HepG2 (cell line): ENCODE measurements around the gene COG5. TPM values are rescaled to one million over a fixed set of nuclear protein-coding genes. Genes with fewer than 3 reads are reported as not detected.

Experiments used
- ATAC-seq: fragments of 200-7000 bp; cut with Tn5 transposase; 3 replicates; pipeline ENCODE4 v1.9.1; 2020; ENCODE audit warnings: mild to moderate bottlenecking, moderate library complexity
- BruUV-seq: library from RNA; stranded (reverse); fragments of 400-500 nt; replicated peaks from 2 replicates; lab custom pipeline; 2021; lab: Mats Ljungman, UMichigan
- CTCF ChIA-PET: fragments of 300-600 bp; formaldehyde crosslinking; extraction: SDS; loops from one replicate; lab custom pipeline; 2021; ENCODE audit warnings: low total read pairs, inconsistent platforms, low intra/inter-chr PET ratio; lab: Yijun Ruan, JAX
- POLR2A ChIA-PET: fragments of 350-600 bp; sonication (Branson Sonifier 250); formaldehyde crosslinking; loops from one replicate; lab custom pipeline; 2020; ENCODE audit warnings: antibody characterized with exemption, inconsistent platforms; lab: Yijun Ruan, JAX
- DNase-seq: peaks from one replicate; pipeline ENCODE4 v3.0.0-alpha.2; 2015; ENCODE audit warnings: low spot score
- FAIRE-seq: peaks from 3 replicates; lab custom pipeline; 2011; peaks lifted over from hg19 to GRCh38; lab: Jason Lieb, UNC
- H2AFZ ChIP-seq: one replicate; pipeline ENCODE4 v1.6.1; 2011; ENCODE audit warnings: low read length, inconsistent platforms
- H3K27ac ChIP-seq: fragments of 300-600 bp; 3 replicates; pipeline ENCODE4 v1.8.0; 2011; ENCODE audit warnings: mixed run types, mild to moderate bottlenecking, mixed read lengths, low read length, inconsistent platforms; ENCODE audit not compliant: insufficient read depth; ENCODE audit errors: extremely low read length
- H3K27me3 ChIP-seq, 2 experiments: fragments of 200-600 bp in 1 of 2; 2 replicates in 1 of 2; 3 replicates in 1 of 2; pipeline versions ENCODE4 v1.6.0 to v1.8.0; 2011; ENCODE audit warnings: low read length in 2 of 2, mild to moderate bottlenecking in 2 of 2, moderate library complexity in 2 of 2, inconsistent platforms in 1 of 2; ENCODE audit not compliant: insufficient read depth in 2 of 2, control insufficient read depth in 1 of 2
- H3K36me3 ChIP-seq, 2 experiments: fragments of 200-600 bp in 1 of 2; replicated peaks in 1 of 2; 2 replicates in 1 of 2; 3 replicates in 1 of 2; pipeline versions ENCODE4 v1.5.1 to v1.8.0; 2011; ENCODE audit warnings: low read length in 2 of 2, inconsistent platforms in 1 of 2; ENCODE audit not compliant: insufficient read depth in 2 of 2, control insufficient read depth in 1 of 2
- H3K4me1 ChIP-seq: 2 replicates; pipeline ENCODE4 v1.5.1; 2012; ENCODE audit warnings: low read length, inconsistent platforms; ENCODE audit not compliant: insufficient read depth
- H3K4me2 ChIP-seq: 2 replicates; pipeline ENCODE4 v1.6.0; 2011; ENCODE audit warnings: low read depth, low read length, inconsistent platforms
- H3K4me3 ChIP-seq, 3 experiments: fragments of 200-600 bp in 1 of 3; sonication (generic), shearing (Covaris generic) in 1 of 3; replicated peaks in 1 of 3; 2 replicates each; pipeline ENCODE4 v1.5.1; 2011 to 2016; ENCODE audit warnings: low read length in 3 of 3, inconsistent platforms in 2 of 3, low read depth in 2 of 3, mild to moderate bottlenecking in 2 of 3, control low read depth in 1 of 3, mixed read lengths in 1 of 3; ENCODE audit not compliant: insufficient read depth in 1 of 3
- H3K79me2 ChIP-seq: one replicate; pipeline ENCODE4 v1.6.1; 2011; ENCODE audit warnings: low read length, inconsistent platforms; ENCODE audit not compliant: insufficient read depth
- H3K9ac ChIP-seq: 2 replicates; pipeline ENCODE4 v1.6.0; 2011; ENCODE audit warnings: mild to moderate bottlenecking, low read depth, low read length, inconsistent platforms; ENCODE audit not compliant: insufficient read depth
- H3K9me3 ChIP-seq: 2 replicates; pipeline ENCODE4 v1.5.1; 2012; ENCODE audit warnings: mild to moderate bottlenecking, low read length
- H4K20me1 ChIP-seq: 2 replicates; pipeline ENCODE4 v1.6.0; 2011; ENCODE audit warnings: inconsistent platforms, mild to moderate bottlenecking, low read length, moderate library complexity; ENCODE audit not compliant: insufficient read depth
- CBFB ChIP-seq: sonication (generic); formaldehyde crosslinking; IDR thresholded peaks from 2 replicates; pipeline ENCODE4 v1.4.0; 2020; ENCODE audit warnings: missing genetic modification reagents
- ELF4 ChIP-seq: sonication (generic); formaldehyde crosslinking; IDR thresholded peaks from 2 replicates; pipeline ENCODE4 v1.5.0; 2020; ENCODE audit warnings: missing genetic modification reagents, mild to moderate bottlenecking, moderate library complexity, borderline replicate concordance
- ISX ChIP-seq: sonication (generic); formaldehyde crosslinking; conservative IDR thresholded peaks from 2 replicates; pipeline ENCODE4 v1.5.0; 2020; ENCODE audit warnings: missing genetic modification reagents
- NFATC3 ChIP-seq: sonication (generic); formaldehyde crosslinking; IDR thresholded peaks from 2 replicates; pipeline ENCODE4 v1.5.1; 2020; ENCODE audit warnings: mild to moderate bottlenecking, missing genetic modification reagents
- NFE2 ChIP-seq: sonication (generic); formaldehyde crosslinking; IDR thresholded peaks from 2 replicates; pipeline ENCODE4 v1.4.0; 2020; ENCODE audit warnings: missing genetic modification reagents
- ONECUT2 ChIP-seq: sonication (generic); formaldehyde crosslinking; IDR thresholded peaks from 2 replicates; pipeline ENCODE4 v1.4.0; 2020; ENCODE audit warnings: missing genetic modification reagents
- TSC22D2 ChIP-seq: sonication (generic); formaldehyde crosslinking; IDR thresholded peaks from 2 replicates; pipeline ENCODE4 v1.5.1; 2020; ENCODE audit warnings: missing genetic modification reagents, mild to moderate bottlenecking, borderline replicate concordance
- ZNF329 ChIP-seq: sonication (generic); formaldehyde crosslinking; IDR thresholded peaks from 2 replicates; pipeline ENCODE4 v1.9.0; 2021; ENCODE audit warnings: low read depth, mild to moderate bottlenecking, missing genetic modification reagents
- ZNF331 ChIP-seq: sonication (generic); formaldehyde crosslinking; IDR thresholded peaks from 2 replicates; pipeline ENCODE4 v1.4.0; 2020; ENCODE audit warnings: missing genetic modification reagents
- ZNF549 ChIP-seq: sonication (generic); formaldehyde crosslinking; IDR thresholded peaks from 2 replicates; pipeline ENCODE4 v1.5.0; 2020; ENCODE audit warnings: missing genetic modification reagents
- WGBS: methylation state at CpG from one replicate; pipeline ENCODE4 v1.1.6; 2017; ENCODE audit warnings: low lambda C conversion rate; 5-methylcytosine and 5-hydroxymethylcytosine counted together
- in situ Hi-C: cut with HindIII; loops from 2 replicates; pipeline ENCODE4 v1.10.0; 2017; ENCODE audit warnings: low pct_unique_long_range_greater_than_20kb; ENCODE audit not compliant: extremely low pct_ligation_motif_present
- intact Hi-C: fragments of 100-400 bp; cut with micrococcal nuclease; formaldehyde crosslinking; loops from one replicate; pipeline ENCODE4 v1.10.0; 2022; ENCODE audit not compliant: unreplicated experiment
- polyA plus RNA-seq, 8 experiments: library from polyadenylated mRNA; depleted of rRNA in 3 of 8; stranded (reverse) in 7 of 8; unstranded in 1 of 8; fragments of >200 nt; fragmentation: Illumina TruSeq in 4 of 8; extraction: Trizol in 4 of 8; gene quantifications; 2 replicates each; pipeline versions ENCODE4 v1.2.1 to v1.2.3, GENCODE V29; 2011 to 2016; ENCODE audit warnings: low read depth in 4 of 8, missing spikeins in 1 of 8, mixed read lengths in 1 of 8; ENCODE audit not compliant: insufficient read depth in 1 of 8
- total RNA-seq, 5 experiments: library from RNA; depleted of rRNA; stranded (reverse); fragments of >200 nt; fragmentation: Illumina TruSeq; extraction: Trizol; gene quantifications; 2 replicates each; pipeline ENCODE4 v1.2.3, GENCODE V29; 2016; ENCODE audit warnings: low read depth in 1 of 5
- TF ChIP-seq, protein P1 (sequence below): sonication (generic); formaldehyde crosslinking; IDR thresholded peaks from 2 replicates; pipeline ENCODE4 v1.4.0; 2020; ENCODE audit warnings: missing genetic modification reagents
- TF ChIP-seq, protein P2 (sequence below): sonication (generic); formaldehyde crosslinking; IDR thresholded peaks from 2 replicates; pipeline ENCODE4 v1.4.0; 2020; ENCODE audit warnings: missing genetic modification reagents
- TF ChIP-seq, protein P3 (sequence below): sonication (generic); formaldehyde crosslinking; IDR thresholded peaks from 2 replicates; pipeline ENCODE4 v1.5.1; 2020; ENCODE audit warnings: mild to moderate bottlenecking, moderate library complexity, missing genetic modification reagents
- TF ChIP-seq, protein P4 (sequence below): sonication (generic); formaldehyde crosslinking; IDR thresholded peaks from 2 replicates; pipeline ENCODE4 v1.4.0; 2020; ENCODE audit warnings: missing genetic modification reagents, mild to moderate bottlenecking, borderline replicate concordance

The COG5 gene
- total and polyA plus RNA-seq, 2 of the 13 experiments (the other 11 are each of a cell fraction or from before 2014, with no cell fraction given): 20.4 to 31.3 TPM

DNA sequence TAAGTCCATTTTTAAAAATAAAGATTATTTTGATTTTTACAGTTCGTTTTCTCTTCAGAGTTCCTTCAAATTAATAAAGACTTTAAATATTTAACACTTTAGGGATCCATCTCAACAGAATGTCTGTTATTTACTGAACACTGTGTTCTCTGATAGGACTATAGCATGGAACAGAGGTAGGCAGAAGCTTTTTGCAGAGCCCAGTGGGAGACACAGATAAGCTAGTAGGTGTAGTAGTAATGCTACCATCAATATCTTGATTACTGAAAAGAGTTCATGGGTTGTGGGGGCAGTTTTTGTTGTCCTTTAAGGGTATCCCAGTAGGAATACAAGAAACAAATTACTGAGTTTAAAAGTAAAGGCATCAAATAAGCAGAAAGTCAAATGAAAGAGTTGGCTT lies 254.4 kb downstream of the COG5 start (continued):
- no peak for TF ChIP-seq ISX (CRISPR knock-in tag)
- TF ChIP-seq ZNF329 (CRISPR knock-in tag): no peak

DNA sequence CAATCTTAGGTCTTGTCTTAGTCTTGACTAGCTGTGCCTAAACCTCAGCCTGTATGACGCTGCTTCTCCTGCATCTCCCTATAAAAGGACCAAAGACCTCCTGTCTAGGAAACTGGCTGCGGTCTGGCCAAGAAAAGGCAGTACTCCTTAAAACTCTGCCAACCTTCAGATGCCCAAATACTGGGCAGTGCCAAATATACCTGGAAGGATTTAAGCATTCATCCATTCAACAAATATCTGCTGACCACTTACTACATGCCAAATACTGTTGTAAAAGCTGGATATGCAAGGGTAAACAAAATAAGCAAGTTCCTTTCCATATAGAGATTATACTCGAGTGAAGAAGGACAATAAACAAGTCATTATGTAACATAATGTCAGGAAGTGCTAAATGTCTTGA lies 259.1 kb downstream of the COG5 start:
- FAIRE-seq (no peak), ATAC-seq (no peak), DNase-seq (no peak)
- no peak overlapping the region for H3K4me3 ChIP-seq
- intact Hi-C loops: no loop called here
- H3K36me3 ChIP-seq: 0 out of 5 replicates have a peak, but pooled peaks cover 0 to 4% of the 10 kb centered on the region in 2 experiments
- H3K4me1 ChIP-seq: no peaks in the 10 kb centered on the region
- no peaks in the 10 kb centered on the region for H3K9me3 ChIP-seq
- POLR2A ChIA-PET: no interaction called here
- TF ChIP-seq CBFB (CRISPR knock-in tag): no peak
- TF ChIP-seq ZNF331 (CRISPR knock-in tag): no peak
- TF ChIP-seq ZNF549: no peak
- TF ChIP-seq ELF4 (CRISPR knock-in tag): no peak
- no peak for TF ChIP-seq NFE2 (CRISPR knock-in tag)
- TF ChIP-seq, protein P1, sequence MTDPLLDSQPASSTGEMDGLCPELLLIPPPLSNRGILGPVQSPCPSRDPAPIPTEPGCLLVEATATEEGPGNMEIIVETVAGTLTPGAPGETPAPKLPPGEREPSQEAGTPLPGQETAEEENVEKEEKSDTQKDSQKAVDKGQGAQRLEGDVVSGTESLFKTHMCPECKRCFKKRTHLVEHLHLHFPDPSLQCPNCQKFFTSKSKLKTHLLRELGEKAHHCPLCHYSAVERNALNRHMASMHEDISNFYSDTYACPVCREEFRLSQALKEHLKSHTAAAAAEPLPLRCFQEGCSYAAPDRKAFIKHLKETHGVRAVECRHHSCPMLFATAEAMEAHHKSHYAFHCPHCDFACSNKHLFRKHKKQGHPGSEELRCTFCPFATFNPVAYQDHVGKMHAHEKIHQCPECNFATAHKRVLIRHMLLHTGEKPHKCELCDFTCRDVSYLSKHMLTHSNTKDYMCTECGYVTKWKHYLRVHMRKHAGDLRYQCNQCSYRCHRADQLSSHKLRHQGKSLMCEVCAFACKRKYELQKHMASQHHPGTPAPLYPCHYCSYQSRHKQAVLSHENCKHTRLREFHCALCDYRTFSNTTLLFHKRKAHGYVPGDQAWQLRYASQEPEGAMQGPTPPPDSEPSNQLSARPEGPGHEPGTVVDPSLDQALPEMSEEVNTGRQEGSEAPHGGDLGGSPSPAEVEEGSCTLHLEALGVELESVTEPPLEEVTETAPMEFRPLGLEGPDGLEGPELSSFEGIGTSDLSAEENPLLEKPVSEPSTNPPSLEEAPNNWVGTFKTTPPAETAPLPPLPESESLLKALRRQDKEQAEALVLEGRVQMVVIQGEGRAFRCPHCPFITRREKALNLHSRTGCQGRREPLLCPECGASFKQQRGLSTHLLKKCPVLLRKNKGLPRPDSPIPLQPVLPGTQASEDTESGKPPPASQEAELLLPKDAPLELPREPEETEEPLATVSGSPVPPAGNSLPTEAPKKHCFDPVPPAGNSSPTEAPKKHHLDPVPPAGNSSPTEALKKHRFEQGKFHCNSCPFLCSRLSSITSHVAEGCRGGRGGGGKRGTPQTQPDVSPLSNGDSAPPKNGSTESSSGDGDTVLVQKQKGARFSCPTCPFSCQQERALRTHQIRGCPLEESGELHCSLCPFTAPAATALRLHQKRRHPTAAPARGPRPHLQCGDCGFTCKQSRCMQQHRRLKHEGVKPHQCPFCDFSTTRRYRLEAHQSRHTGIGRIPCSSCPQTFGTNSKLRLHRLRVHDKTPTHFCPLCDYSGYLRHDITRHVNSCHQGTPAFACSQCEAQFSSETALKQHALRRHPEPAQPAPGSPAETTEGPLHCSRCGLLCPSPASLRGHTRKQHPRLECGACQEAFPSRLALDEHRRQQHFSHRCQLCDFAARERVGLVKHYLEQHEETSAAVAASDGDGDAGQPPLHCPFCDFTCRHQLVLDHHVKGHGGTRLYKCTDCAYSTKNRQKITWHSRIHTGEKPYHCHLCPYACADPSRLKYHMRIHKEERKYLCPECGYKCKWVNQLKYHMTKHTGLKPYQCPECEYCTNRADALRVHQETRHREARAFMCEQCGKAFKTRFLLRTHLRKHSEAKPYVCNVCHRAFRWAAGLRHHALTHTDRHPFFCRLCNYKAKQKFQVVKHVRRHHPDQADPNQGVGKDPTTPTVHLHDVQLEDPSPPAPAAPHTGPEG (CRISPR knock-in tag): no peak
- no peak for TF ChIP-seq NFATC3 (CRISPR knock-in tag)
- no peak for TF ChIP-seq ONECUT2 (CRISPR knock-in tag)
- no peak for TF ChIP-seq TSC22D2 (CRISPR knock-in tag)
- TF ChIP-seq, protein P2, sequence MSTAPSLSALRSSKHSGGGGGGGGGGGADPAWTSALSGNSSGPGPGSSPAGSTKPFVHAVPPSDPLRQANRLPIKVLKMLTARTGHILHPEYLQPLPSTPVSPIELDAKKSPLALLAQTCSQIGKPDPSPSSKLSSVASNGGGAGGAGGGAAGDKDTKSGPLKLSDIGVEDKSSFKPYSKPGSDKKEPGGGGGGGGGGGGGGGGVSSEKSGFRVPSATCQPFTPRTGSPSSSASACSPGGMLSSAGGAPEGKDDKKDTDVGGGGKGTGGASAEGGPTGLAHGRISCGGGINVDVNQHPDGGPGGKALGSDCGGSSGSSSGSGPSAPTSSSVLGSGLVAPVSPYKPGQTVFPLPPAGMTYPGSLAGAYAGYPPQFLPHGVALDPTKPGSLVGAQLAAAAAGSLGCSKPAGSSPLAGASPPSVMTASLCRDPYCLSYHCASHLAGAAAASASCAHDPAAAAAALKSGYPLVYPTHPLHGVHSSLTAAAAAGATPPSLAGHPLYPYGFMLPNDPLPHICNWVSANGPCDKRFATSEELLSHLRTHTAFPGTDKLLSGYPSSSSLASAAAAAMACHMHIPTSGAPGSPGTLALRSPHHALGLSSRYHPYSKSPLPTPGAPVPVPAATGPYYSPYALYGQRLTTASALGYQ (CRISPR knock-in tag): no peak
- TF ChIP-seq, protein P3, sequence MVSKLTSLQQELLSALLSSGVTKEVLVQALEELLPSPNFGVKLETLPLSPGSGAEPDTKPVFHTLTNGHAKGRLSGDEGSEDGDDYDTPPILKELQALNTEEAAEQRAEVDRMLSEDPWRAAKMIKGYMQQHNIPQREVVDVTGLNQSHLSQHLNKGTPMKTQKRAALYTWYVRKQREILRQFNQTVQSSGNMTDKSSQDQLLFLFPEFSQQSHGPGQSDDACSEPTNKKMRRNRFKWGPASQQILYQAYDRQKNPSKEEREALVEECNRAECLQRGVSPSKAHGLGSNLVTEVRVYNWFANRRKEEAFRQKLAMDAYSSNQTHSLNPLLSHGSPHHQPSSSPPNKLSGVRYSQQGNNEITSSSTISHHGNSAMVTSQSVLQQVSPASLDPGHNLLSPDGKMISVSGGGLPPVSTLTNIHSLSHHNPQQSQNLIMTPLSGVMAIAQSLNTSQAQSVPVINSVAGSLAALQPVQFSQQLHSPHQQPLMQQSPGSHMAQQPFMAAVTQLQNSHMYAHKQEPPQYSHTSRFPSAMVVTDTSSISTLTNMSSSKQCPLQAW: no peak
- TF ChIP-seq, protein P4, sequence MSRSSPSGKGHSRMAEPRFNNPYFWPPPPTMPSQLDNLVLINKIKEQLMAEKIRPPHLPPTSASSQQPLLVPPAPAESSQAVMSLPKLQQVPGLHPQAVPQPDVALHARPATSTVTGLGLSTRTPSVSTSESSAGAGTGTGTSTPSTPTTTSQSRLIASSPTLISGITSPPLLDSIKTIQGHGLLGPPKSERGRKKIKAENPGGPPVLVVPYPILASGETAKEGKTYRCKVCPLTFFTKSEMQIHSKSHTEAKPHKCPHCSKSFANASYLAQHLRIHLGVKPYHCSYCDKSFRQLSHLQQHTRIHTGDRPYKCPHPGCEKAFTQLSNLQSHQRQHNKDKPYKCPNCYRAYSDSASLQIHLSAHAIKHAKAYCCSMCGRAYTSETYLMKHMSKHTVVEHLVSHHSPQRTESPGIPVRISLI: no peak
- no peak overlapping the region for H3K4me2 ChIP-seq
- H3K27me3 ChIP-seq: no peaks in the 10 kb centered on the region
- H3K79me2 ChIP-seq: no peaks in the 10 kb centered on the region
- in situ Hi-C loops: no loop called here
- BruUV-seq: no TSS peak
- no peaks in the 10 kb centered on the region for H4K20me1 ChIP-seq
- 93% methylated on average over 3 of the region's 3 CpGs for WGBS
- CTCF ChIA-PET: no interaction called here
- no peak overlapping the region for H3K9ac ChIP-seq
- no peak overlapping the region for H2AFZ ChIP-seq
- no peak overlapping the region for H3K27ac ChIP-seq
